Neural crest cell (in vitro differentiated cells): Measurements from ENCODE around the gene RAB23. TPM values are rescaled to one million over a fixed set of nuclear protein-coding genes. Genes with fewer than 3 reads are reported as not detected.

ENCODE experiments used
- DNase-seq: peaks from one replicate; pipeline ENCODE4 v3.0.0; 2021; ENCODE audit warnings: low read depth, mixed read lengths, low spot score
- H3K27ac Mint-ChIP-seq: one replicate; pipeline ENCODE4 v1.8.0; 2021; ENCODE audit warnings: mild to moderate bottlenecking, mixed read lengths; ENCODE audit not compliant: unreplicated experiment
- H3K27me3 Mint-ChIP-seq: 2 replicates; pipeline ENCODE4 v1.8.0; 2021; ENCODE audit warnings: low read depth, mild to moderate bottlenecking, mixed read lengths
- H3K36me3 Mint-ChIP-seq: 2 replicates; pipeline ENCODE4 v1.8.0; 2021; ENCODE audit warnings: low read depth, mild to moderate bottlenecking, mixed read lengths
- H3K4me1 Mint-ChIP-seq: 2 replicates; pipeline ENCODE4 v1.8.0; 2021; ENCODE audit warnings: mixed read lengths
- H3K4me3 Mint-ChIP-seq: one replicate; pipeline ENCODE4 v1.8.0; 2021; ENCODE audit warnings: mild to moderate bottlenecking, mixed read lengths
- H3K9me3 Mint-ChIP-seq: 2 replicates; pipeline ENCODE4 v1.8.0; 2021; ENCODE audit warnings: mixed read lengths
- total RNA-seq: library from RNA; stranded (reverse); gene quantifications from 2 replicates; pipeline ENCODE4 v1.2.1, GENCODE V29; 2021
- TF ChIP-seq, protein P1 (sequence below): fragments of 200-600 bp; sonication (generic); conservative IDR thresholded peaks from 2 replicates; pipeline ENCODE4 v1.5.0; 2021; ENCODE audit warnings: antibody characterized with exemption, mild to moderate bottlenecking

Gene RAB23
- total RNA-seq, 1 donor from 2014 or later, result 20.1 TPM

- Mint-ChIP-seq H3K9me3 (no peaks in the 10 kb centered on the region), H3K4me3 (no peak overlapping the region), H3K4me1 (no peaks in the 10 kb centered on the region), H3K27me3 (no peaks in the 10 kb centered on the region), H3K27ac (no peak overlapping the region), H3K36me3 (peaks cover 36% of the 10 kb centered on the region)
- DNase-seq, result no peak
- TF ChIP-seq, protein P1, sequence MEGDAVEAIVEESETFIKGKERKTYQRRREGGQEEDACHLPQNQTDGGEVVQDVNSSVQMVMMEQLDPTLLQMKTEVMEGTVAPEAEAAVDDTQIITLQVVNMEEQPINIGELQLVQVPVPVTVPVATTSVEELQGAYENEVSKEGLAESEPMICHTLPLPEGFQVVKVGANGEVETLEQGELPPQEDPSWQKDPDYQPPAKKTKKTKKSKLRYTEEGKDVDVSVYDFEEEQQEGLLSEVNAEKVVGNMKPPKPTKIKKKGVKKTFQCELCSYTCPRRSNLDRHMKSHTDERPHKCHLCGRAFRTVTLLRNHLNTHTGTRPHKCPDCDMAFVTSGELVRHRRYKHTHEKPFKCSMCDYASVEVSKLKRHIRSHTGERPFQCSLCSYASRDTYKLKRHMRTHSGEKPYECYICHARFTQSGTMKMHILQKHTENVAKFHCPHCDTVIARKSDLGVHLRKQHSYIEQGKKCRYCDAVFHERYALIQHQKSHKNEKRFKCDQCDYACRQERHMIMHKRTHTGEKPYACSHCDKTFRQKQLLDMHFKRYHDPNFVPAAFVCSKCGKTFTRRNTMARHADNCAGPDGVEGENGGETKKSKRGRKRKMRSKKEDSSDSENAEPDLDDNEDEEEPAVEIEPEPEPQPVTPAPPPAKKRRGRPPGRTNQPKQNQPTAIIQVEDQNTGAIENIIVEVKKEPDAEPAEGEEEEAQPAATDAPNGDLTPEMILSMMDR, result no peak
Observed at GRCh38 chr6:57143690-57144089, 78.4 kb downstream of the RAB23 start.

DNA sequence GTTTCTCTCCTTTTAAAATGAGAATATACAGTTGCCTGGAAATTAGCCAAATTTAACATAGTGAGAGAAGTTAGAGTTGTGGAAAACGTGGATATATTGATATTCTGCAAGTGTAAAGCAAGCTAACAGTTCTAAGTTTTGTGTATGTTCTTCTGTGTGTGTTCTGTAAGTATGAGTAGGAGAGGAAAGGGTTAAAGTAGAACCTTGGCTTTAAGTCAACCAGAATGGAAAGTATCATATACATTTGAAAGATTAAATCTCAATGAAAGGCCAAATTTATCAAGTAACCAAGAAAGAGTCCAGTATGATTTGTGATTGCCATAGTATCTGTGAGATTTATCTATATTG lies 80.0 kb downstream of the RAB23 start:
- H3K4me1 Mint-ChIP-seq, result no peaks in the 10 kb centered on the region
- H3K27ac Mint-ChIP-seq, result no peak overlapping the region
- H3K36me3 Mint-ChIP-seq, result peaks cover 37% of the 10 kb centered on the region
- no peak for DNase-seq
- no peak overlapping the region for H3K4me3 Mint-ChIP-seq
- no peaks in the 10 kb centered on the region for H3K9me3 Mint-ChIP-seq
- TF ChIP-seq, protein P1, result no peak
- no peaks in the 10 kb centered on the region for H3K27me3 Mint-ChIP-seq

DNA sequence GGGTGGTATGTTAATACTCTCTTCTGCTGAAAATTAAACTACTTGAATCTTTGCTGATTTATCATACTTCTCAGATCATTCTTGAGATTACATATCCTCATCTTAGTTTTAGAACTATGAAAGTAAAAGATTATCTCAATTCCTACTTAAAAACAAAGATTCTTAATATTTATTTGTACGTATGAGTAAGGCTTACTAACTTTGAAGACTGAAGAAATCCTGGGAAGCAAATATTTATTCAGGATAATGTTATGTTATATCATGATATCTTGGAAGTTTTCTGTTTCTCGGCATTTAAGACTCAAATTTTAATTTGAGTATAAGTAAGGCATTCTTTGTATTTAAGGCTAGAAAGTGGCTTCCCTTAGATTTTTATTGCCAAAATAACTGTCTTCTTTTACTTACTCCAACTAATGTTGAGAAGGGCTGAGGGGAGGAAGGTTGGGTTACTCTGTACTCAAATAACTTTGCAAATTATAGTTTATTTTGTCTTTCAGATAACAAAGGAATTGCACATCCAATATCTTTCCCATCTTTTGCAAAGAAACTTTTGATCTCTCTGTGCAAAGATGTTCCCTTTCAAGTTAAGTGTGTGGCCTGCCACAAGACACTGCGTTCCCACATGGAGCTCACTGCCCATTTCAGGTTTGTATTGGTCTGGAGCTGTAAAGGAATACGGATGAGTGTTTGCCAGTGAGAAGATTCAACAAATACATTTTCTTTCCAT lies 80.5 kb downstream of the RAB23 start:
- H3K4me3 Mint-ChIP-seq, result no peak overlapping the region
- peaks cover 3% of the 10 kb centered on the region for H3K4me1 Mint-ChIP-seq
- H3K36me3 Mint-ChIP-seq, result peaks cover 37% of the 10 kb centered on the region
- no peaks in the 10 kb centered on the region for H3K9me3 Mint-ChIP-seq
- no peak overlapping the region for H3K27ac Mint-ChIP-seq
- TF ChIP-seq, protein P1, result no peak
- no peaks in the 10 kb centered on the region for H3K27me3 Mint-ChIP-seq
- no peak for DNase-seq

- peaks cover 35% of the 10 kb centered on the region for H3K36me3 Mint-ChIP-seq
- TF ChIP-seq, protein P1, result no peak
- H3K4me3 Mint-ChIP-seq, result no peak overlapping the region
- peaks cover 11% of the 10 kb centered on the region for H3K4me1 Mint-ChIP-seq
- H3K27me3 Mint-ChIP-seq, result no peaks in the 10 kb centered on the region
- H3K9me3 Mint-ChIP-seq, result no peaks in the 10 kb centered on the region
- DNase-seq, result no peak
- no peak overlapping the region for H3K27ac Mint-ChIP-seq
Observed at GRCh38 chr6:57138026-57138425, 84.1 kb downstream of the RAB23 start.

DNA sequence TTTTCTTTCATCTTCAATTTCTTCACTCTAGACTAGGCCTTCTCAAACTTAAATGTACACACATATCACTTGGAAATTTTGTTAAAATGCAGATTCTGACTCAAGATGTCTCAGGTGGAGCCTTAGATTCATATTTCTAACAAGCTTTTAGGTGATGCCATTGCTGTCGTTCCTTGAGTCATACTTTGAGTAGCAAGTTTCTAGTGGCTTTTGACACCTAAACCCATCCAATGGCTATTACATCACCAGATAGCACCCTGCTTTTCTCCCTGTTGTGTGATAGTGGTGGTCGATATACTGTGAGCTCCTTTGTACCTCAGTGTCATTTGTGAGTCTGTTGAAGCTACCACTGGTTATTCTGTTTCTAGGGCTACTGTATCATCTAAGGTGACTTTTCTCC lies 84.8 kb downstream of the RAB23 start:
- Mint-ChIP-seq H3K36me3 (peaks cover 32% of the 10 kb centered on the region), H3K27me3 (no peaks in the 10 kb centered on the region), H3K27ac (no peak overlapping the region), H3K9me3 (no peaks in the 10 kb centered on the region), H3K4me1 (peaks cover 11% of the 10 kb centered on the region), H3K4me3 (no peak overlapping the region)
- no peak for DNase-seq
- TF ChIP-seq, protein P1, result no peak

Other genes with a start within 250 kb of the RAB23 start
- 38.2 and 39.8 TPM in 2 replicates for gene KIAA1586, start 175.6 kb downstream of the RAB23 start, total RNA-seq
- 61.0 and 65.6 TPM in 2 replicates for gene ZNF451, start 132.1 kb downstream of the RAB23 start, total RNA-seq
- 3.2 and 3.3 TPM in 2 replicates for gene BAG2, start 50.0 kb downstream of the RAB23 start, total RNA-seq
- 35.6 and 36.2 TPM in 2 replicates for gene PRIM2, start 95.3 kb upstream of the RAB23 start, total RNA-seq